AG08396 (cell line): ENCODE measurements around the gene LTC4S.

Source experiments
- DNase-seq: peaks from one replicate; pipeline ENCODE4 v3.0.0; 2012; ENCODE audit warnings: low spot score, mixed read lengths

The LTC4S gene

GRCh38 chr5:179795863-179796833, 2.4 kb downstream of the LTC4S start:
- DNase-seq, result peak; percentile 91

GRCh38 chr5:179796877-179797608, 3.3 kb downstream of the LTC4S start:
- no peak for DNase-seq

DNA sequence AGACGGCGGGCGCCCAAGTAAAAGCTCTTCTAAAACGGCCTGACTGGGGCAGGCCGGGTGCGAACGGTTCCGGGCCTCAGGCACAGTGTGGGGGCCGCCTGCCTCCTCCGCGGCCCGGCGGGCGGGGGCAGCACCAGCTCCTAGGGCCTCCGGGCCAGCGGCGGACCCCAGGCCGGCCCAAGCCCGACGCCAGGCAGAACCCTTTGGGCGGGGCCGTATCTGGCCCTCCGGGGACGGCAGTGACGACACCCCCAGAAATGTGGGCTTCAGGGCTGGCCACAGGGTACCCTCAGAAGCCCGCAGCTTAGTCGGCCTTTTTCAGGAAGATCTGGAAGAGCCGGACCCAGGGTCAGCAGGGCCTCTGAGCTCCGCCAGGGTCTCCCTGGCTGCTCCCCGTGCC, 4.0 kb downstream of the LTC4S start:
- no peak for DNase-seq

DNA sequence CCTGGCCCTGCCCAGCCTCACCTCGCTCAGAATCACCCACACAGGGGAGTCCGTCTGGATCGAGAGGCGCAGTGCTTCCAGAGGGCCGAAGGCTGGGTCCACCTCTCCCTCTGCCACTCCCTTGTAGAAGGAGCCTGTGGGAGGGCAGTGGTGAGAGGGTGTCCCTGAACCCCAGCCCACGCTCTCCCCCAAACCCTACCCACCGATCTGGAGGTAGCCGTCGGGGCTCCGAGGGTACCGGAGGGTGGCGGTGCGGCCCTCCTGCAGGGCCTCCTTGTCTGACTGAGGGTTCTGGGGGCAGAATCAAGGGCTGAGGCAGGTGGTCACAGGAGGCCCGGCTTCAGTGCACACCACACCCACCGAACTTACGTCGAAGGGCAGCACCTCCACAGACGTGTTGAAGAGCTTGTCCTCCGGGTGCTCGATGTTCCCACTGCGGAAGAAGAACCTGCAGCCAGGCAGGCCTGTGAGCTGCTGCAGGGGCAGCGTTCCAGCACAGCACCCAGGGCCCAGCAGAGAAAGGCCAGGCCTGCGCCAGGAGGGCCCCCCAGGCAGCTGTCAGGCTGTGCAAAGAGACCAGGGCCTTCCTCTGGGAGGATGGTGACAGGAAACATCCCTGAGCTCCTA, 4.5 kb downstream of the LTC4S start:
- no peak for DNase-seq

DNA sequence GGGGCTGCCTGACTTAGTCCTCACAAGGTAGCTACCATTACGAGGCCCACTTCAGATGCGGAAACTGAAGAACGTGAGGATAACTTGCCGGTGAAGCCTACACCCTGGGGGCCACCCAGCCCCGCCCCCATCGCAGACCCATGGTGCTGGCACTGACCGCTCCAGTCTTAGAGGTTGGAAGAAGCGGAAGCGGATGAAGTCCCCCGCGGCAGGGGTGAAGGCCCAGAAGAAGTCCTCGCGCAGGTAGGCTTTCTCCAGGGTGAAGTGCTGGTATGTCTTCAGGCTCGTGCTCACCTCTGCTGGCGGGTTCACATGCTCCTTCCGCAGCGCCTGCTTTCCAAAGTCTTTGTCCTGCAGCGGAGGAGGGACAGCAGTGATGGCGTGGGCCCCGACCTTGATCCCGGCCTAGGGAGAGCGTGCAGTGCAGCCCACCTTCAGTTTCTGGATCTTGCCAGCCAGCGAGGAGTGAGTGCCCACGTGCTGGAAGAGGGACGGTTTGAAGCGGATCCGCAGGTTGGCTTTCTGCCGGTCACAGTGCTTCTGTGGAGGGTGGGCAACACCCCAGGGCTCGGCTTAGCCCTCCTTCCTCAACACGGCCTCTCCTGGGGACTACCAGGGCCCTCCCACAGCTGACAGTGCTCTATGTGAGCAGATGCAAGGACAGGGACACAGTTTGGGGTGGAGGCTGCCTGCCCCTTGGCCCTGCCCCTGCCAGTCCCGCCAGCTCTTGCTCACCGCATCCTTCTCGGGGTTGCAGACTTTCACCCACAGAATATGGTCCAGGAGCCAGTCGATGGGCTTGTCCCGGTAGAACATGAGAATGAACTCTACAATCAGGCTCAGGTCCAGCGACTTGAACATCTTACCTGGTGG, 5.2 kb downstream of the LTC4S start:
- no peak for DNase-seq

DNA sequence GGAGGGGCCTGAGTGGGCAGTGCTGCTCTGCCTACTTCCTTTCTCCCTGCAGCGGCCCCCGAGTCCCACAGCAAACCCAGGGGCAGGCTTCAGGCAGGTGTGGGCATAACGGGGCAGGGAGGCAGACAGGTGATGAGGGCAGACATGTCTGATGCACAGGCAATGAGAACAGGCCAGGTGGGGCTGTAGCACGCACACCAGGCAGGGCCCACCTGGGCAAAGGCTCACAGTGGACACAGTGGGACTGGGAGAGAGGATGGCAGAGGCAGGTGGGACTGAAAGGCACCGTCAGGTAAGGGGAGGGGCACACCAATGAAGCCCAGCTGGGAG, 5.8 kb downstream of the LTC4S start:
- no peak for DNase-seq

- DNase-seq, result no peak
Observed at GRCh38 chr5:179800071-179800695, 6.4 kb downstream of the LTC4S start.

DNA sequence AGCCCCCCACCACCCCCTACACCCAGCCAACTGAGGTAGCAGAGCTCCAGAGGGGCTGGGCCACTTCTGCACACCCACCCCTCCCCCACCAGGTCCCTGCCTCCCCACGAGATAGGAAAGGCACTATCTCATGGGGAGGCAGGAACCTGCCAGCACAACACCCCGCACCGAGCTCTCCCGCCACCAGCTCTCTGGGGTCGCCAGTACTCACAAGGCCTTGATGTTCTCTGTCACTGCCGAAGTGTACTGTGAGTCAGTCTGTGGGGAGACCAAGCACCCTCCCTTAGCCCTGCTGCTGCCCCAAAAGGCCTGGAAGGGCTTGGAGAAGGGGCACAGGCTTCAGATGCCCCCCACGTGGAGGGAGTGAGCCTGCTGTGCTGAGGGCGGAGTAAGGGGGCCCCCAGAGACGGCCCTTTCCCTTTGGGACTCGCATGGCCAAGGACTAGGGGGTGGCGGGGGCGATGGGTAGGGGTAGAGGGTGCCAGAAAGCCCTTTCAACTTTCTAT, 7.0 kb downstream of the LTC4S start:
- no peak for DNase-seq

DNA sequence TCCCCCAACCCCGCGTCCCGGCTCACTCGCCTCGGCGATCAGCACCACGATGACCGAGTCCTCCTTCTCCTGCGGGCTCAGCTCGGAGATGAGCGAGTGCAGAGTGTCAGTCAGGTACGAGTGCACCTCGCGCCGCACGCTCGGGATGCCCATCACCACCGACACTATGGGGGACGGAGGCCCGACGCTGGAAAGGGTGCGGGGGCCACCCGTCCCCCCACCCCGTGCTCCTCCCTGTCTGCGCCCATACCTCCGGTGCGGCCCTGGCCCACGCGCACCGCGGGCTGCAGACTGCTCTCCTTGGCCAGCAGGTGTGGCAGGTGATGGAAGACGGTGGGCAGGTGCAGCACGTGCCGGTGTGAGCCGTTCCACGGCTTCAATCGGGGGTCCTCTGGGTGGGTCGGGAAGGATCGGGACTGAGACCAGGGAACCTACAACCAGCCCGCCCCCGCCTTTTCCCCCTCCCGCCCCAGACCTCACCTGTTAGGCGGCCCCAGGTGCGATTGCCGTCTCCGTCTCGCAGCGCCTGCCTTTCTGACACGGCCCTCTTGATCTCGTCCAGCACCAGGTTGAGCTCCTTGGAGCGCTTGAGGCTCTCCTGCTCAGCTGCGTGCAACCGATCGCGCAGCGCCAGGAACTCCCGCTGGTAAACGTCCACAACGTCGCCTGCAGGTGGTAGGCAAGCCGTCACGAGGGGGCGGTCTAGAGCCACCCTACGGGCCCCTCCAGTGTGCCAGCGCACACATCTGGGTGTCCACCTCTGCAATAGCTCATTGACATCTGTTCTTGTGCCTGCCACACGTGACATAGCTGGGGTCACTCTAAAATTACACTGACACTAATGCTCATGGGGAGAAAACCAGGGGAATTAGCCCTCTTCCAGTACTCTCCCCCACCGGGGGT, 7.8 kb downstream of the LTC4S start:
- peak; percentile 66 for DNase-seq

DNA sequence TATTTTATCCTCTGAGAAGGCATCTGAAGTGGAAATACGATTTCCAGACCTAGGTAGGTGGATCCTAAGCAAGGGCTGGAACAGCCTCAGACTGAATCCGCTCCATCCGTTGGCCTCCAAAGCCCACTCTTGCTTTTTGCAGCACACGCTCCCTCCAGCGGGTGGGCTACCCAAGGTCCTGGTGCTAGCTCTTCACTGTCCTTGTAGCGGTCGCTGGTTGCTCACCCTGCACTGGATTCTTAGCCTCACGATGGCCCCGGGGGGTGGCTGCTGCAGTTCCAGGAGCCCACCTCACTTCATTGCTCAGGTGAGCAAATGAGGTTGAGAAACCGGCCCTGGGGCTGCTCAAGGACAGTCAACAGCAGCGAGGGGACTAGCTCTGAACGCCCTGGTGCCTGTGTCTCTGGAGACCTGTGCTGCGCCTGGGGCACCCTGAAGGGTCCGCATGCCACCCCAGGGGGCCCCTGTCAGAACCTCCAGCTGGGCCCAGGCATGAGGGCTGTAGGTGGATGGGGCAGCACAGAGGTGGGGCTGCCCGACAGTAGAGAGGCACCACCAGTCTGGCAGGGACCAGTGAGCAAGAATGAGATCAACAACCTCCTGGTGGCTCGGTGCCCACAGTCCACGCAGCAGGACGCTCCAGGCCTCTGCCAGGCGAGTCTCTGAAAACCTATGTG, 8.6 kb downstream of the LTC4S start:
- no peak for DNase-seq

- DNase-seq, result no peak
Observed at GRCh38 chr5:179802950-179803562, 9.3 kb downstream of the LTC4S start.

DNA sequence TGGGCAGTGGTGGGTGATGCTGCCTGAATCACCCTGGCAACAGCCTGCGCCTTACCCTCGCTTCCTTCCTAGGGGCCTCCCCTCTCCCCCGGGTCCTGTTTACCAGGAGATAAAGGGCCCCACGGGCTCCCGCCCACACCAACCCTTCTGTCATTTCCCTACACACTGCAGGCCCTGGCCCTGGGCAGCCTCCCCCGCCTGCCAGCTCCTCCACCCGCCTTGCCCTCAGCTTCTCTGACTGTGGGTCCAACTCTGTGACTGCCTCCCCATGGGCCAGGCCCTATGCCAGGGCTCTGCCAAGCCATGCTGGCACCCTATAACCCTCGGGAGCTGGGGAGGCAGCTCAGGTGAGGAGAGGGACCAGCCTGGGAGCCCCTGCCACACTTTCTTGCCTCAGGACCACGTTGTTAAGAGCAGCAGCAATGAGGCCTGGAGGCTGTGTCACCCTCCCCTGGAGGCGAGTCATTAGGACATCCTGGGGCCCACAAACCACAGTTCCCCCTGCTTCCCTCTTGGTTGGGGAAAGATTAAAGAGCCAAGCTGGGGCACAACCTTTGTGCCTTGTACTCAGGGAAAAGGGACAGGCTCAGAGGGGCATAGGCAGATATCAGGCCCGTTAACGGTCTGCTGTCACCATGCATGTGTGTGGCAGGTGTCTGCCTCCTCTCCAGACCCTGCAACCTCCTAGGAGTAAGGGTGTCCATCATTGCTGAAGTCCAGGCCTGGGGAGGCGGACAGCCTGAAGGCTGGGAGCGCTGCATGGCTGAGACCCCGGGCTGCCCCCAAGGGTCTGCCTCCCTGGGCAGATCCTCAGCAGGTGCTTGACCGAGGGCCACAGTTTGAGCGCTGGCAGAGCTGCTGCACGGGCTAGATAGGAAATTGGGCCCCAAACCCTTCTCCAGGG, 10.1 kb downstream of the LTC4S start:
- DNase-seq, result no peak

DNA sequence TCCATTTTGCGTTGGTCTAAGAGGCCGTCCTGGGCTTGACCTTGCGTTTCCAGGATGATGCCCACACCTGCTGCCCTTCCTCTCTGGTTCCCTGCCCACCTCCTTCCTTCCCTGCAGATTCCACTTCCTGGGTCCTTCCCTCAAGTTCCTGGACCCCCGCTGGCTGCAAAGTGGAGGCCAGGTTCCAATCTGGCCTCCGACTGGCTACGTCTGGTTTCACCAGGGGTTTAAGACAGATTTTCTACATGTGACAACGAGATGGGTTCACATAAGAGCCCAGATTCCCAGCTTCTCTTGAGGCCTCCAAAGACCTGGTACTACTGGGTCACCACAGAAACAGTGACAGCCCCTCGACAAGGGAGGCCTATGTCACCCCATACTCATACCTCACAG, 10.8 kb downstream of the LTC4S start:
- no peak for DNase-seq

DNA sequence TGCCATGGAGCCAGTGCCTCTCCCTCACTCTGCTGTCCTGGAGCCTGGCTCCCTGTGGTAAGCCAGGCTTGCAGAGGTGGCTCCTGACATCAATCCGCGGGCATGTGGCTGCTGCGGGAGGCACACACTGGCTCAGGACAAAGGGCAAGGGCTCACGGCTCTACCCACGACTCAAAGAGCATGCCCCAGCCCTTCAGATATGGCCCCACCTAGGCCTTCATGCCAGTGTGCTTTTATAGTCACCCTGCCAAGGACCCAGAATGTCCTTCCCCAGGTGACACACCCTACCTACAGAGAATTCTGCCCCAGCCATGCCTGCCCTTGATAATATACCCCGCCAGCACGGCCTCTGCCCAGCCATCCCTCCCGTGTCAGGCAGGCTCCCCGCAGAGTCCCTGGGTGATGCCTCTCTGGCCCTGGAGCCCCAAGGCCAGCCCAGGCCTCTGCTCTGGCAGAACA, 11.3 kb downstream of the LTC4S start:
- no peak for DNase-seq

DNA sequence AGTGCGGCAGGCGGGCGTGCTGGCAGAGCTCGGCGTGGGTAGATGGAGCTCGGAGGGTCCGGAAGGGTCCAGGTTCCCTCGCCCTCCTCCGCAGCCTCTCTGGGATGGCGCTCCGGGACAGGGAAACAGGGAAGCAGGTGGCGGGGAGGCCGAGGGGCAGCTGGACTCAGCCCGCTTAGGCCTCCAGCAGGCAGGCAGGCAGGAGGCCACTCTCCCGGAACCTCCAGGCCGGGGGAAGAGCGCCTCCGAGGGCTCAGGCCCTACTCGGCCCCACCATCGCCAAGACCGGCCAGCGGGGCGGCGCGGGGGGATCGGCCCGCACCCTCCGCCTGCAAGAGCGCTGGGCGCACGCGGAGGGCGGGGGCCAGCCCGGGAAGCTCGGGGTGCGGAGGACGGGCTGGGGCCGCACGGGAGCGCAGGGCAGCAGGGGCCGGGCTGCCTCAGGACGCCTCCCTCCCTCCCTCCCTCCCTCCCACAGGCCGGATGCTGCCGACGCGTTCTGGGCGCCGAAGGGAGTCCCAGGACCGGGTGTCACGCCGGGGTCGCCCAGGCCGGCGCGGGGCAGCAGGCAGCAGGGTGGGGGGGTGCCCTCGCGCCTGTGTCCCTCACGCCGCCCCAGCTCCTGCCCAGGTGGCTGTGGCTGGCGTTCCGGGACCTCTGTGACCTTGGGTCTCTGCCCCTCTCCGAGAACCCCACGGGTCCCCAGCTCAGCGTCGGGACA, 11.9 kb downstream of the LTC4S start:
- DNase-seq, result peak; percentile 80

- peak; percentile 95 for DNase-seq
Observed at GRCh38 chr5:179806250-179807048, 12.7 kb downstream of the LTC4S start, which contains the start of gene MGAT4B. MGAT4B (minus strand) TSS chr5:179806866; CDS start chr5:179806583, 283 bp downstream.
